DMS53 treated with DMSO at 0.1 percent for 48 hours (cell line): ENCODE data around the gene RFX4.

Experiments used
- DNase-seq: peaks from one replicate; lab custom pipeline; 2025; ENCODE audit not compliant: unreplicated experiment; lab: John Stamatoyannopoulos, UW

RFX4 gene

GRCh38 chr12:106582641-106583230 lies at the start of gene RFX4:
TSS of gene RFX4 (plus strand) at chr12:106583004. CDS start at chr12:106583321, 317 bp downstream.
- peak; percentile 65 for DNase-seq

- no peak for DNase-seq
Measured at GRCh38 chr12:106541201-106541600, 41.6 kb upstream of the RFX4 start.

- no peak for DNase-seq
Measured at GRCh38 chr12:106551410-106551809, 31.4 kb upstream of the RFX4 start.

GRCh38 chr12:106552228-106552627 lies 30.6 kb upstream of the RFX4 start:
- no peak for DNase-seq

GRCh38 chr12:106564678-106565329 lies 18.0 kb upstream of the RFX4 start:
- no peak for DNase-seq

GRCh38 chr12:106566771-106567170 lies 16.0 kb upstream of the RFX4 start:
- DNase-seq = no peak

- no peak for DNase-seq
Measured at GRCh38 chr12:106573239-106573638, 9.6 kb upstream of the RFX4 start.

GRCh38 chr12:106576848-106577247 lies 6.0 kb upstream of the RFX4 start:
- no peak for DNase-seq

GRCh38 chr12:106580671-106581508 lies 1.9 kb upstream of the RFX4 start:
- no peak for DNase-seq

- DNase-seq = peak; percentile 53
Measured at GRCh38 chr12:106581543-106582248, 1.1 kb upstream of the RFX4 start.

- DNase-seq = no peak
Measured at GRCh38 chr12:106582249-106582591, 584 bp upstream of the RFX4 start.

- DNase-seq = peak; percentile 61
Measured at GRCh38 chr12:106583242-106584103, 669 bp downstream of the RFX4 start.

GRCh38 chr12:106584104-106585064 lies 1.6 kb downstream of the RFX4 start:
- DNase-seq = peak; percentile 72

GRCh38 chr12:106585105-106585520 lies 2.3 kb downstream of the RFX4 start:
- no peak for DNase-seq

GRCh38 chr12:106585521-106586277 lies 2.9 kb downstream of the RFX4 start:
- peak; percentile 70 for DNase-seq

- no peak for DNase-seq
Measured at GRCh38 chr12:106586278-106586802, 3.5 kb downstream of the RFX4 start.

GRCh38 chr12:106586803-106587684 lies 4.2 kb downstream of the RFX4 start:
- DNase-seq = peak; percentile 32
